ENCODE data around the gene FERMT2. TPM values are rescaled to one million over a fixed set of nuclear protein-coding genes. Genes with fewer than 3 reads are reported as not detected.
"Not testable (repeated sequence)": the region's sequence is repeated elsewhere in the genome, so short reads cannot be mapped to it uniquely, and the experiment has no call there.

The FERMT2 gene
- total RNA-seq, 1 experiment from 2014 or later: 46.0 TPM

DNA sequence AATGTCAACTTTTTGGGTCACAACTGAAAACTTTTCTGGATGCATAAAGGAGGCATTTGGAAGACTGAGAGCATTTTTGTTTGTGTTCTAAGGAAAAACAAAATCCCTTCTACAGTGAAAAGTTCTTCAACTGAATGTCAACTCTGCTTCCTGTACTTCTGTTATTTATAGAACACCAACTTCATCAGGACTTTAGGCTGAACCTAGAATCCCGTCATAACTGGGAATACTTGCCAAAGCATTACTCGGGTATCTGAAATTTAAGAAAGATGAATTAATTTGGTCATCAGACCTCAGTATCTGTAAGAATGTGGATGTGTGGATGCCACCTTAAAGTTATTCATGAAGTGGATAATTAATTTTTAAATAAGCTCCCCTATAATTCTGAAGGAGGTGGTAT lies 73.2 kb downstream of the FERMT2 start:
- in situ Hi-C loops (cut with HindIII; ENCODE audit: low pct_unique_long_range_greater_than_20kb, low sequenced_read_pairs): no loop called here
- DNase-seq (ENCODE audit: low read depth): no peak

DNA sequence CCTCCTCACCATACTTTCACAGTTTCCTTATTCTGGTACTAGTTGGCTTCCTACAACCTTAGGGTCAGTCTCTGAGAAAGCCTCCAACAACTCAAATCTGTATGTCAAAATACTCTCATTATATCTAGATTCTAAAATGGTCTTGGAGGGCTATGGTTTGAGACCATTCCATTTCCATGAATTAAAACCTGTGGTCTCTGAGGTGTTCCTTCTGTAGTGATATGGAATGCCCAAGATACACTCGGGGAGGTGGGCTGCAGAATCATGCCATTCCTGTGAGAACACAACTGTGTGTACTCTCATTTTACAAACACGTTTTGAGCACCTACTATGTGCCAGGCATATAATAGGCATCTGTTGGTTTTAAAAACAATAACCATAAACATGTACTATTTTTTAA lies 74.0 kb downstream of the FERMT2 start:
- DNase-seq (ENCODE audit: low read depth): no peak
- in situ Hi-C loops (cut with HindIII; ENCODE audit: low pct_unique_long_range_greater_than_20kb, low sequenced_read_pairs): no loop called here

GRCh38 chr14:52876311-52876710 lies 74.5 kb downstream of the FERMT2 start:
- in situ Hi-C loops (cut with HindIII; ENCODE audit: low pct_unique_long_range_greater_than_20kb, low sequenced_read_pairs): no loop called here
- DNase-seq (ENCODE audit: low read depth): no peak

DNA sequence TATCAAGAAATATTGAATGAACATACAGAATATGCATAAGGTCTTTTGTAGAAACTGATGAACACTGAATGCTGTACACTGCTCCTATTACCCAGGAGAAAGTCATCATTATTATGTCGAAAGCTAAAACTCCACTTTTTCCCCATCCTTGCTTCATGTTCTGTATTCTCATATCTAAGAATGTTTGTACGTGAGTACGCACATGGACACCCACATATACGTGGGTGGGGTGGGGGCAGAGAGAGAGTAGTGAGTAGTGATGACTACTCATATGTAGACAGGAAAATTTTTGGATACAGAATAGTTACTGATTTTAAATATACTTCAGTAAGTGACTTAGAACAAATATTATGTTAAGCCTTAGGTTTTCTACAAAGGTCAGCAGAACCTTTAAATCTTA lies 75.1 kb downstream of the FERMT2 start:
- no peak for DNase-seq (ENCODE audit: low read depth)
- in situ Hi-C loops (cut with HindIII; ENCODE audit: low pct_unique_long_range_greater_than_20kb, low sequenced_read_pairs): no loop called here

DNA sequence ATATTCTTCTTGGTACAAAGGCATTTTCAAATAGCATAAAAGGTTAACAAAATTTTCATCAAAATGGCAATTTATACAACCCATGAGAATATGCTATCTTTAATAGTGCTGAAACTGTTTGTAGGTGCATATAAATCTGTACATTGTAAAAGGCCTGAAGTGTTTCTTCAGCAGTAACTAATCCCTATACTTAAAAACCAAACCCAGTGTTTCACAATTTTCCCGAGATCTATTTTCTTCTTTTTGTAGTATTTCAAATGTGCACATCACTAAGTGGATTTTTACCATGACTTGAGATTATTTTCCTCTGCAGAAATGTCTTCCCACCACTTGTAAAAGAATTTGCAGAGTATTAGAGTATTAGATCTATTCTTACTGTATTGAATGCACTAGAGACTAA lies 76.5 kb downstream of the FERMT2 start:
- DNase-seq (ENCODE audit: low read depth): no peak
- in situ Hi-C loops (cut with HindIII; ENCODE audit: low pct_unique_long_range_greater_than_20kb, low sequenced_read_pairs): no loop called here

DNA sequence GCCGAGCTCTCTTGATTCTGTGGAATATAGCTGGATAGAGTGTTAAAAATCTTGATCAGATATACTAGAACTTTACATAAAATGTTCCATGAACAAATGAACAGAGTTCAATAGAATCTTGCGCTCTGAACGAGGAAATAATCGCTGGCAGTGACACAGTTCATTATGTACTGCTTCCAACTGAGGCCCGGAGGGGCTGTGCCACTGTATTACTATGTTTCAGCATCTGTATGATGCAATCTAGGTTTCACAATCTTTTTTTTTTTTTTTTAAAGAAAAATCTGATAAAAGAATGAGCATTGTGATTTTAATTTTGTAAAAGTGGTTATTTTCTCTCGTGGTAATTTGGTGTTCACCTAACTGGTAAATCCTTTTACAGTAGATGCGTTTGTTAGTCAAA lies 77.2 kb downstream of the FERMT2 start:
- in situ Hi-C loops (cut with HindIII; ENCODE audit: low pct_unique_long_range_greater_than_20kb, low sequenced_read_pairs): no loop called here
- no peak for DNase-seq (ENCODE audit: low read depth)

GRCh38 chr14:52873065-52873464 lies 77.8 kb downstream of the FERMT2 start:
- in situ Hi-C loops (cut with HindIII; ENCODE audit: low pct_unique_long_range_greater_than_20kb, low sequenced_read_pairs): no loop called here
- no peak for DNase-seq (ENCODE audit: low read depth)

DNA sequence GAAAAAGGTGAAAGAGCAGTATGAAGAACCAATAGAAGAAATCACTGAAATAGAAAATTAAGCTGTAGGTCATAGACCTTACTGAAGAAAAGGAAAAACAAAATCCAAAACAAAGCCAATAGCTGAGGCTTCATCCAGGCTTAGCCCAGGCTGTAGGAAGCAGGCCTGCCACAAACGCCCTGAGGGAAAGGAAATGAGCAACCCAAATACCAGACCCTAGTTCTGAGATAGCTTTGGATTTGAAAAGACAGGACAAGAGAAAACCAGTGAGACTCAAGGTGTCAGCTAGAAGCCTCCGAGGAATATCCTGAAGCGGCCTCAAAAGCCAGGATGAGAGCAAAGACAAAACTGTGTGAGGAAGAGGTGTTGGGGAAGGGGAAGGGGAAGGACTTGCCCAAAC lies 79.2 kb downstream of the FERMT2 start:
- in situ Hi-C loops (cut with HindIII; ENCODE audit: low pct_unique_long_range_greater_than_20kb, low sequenced_read_pairs): no loop called here
- DNase-seq (ENCODE audit: low read depth): no peak

DNA sequence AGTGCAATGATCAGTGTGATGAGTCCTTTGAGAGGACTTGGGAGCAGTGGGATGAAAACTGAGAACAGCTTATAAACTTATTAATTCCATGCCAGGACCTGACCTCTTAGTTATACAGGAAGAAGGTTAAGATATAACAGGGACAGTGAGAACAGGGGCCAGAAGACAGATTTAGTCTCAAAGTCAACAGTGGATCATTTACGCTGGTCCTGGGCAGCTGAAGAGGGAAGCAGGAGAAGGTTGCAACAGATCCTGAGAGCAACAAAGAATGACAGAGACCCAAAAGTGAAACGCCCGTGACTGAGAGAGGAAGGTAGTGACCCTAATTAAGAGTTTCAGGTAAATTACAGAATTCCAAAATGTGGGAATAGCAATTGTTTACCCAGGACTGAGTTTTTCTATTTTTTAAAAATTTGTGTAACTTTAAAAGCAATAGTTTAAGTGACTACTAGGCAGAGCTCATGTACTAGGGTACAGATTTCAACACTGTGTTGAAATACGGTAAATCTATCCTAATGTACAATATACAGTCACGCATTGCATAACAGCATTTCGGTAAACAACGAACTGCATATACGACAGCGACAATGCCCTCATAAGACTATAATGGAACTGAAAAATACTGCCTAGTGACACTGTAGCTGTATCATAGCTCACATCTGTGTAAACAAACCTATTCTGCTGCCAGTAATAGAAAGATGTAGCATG lies 81.8 kb downstream of the FERMT2 start:
- in situ Hi-C loops (cut with HindIII; ENCODE audit: low pct_unique_long_range_greater_than_20kb, low sequenced_read_pairs): no loop called here
- DNase-seq (ENCODE audit: low read depth): no peak

- DNase-seq (ENCODE audit: low read depth); in situ Hi-C loops (cut with HindIII; ENCODE audit: low pct_unique_long_range_greater_than_20kb, low sequenced_read_pairs): not testable (repeated sequence)
These were observed 86.0 kb downstream of the FERMT2 start for GRCh38 chr14:52864893-52865292.

GRCh38 chr14:52863334-52863700 lies 87.5 kb downstream of the FERMT2 start:
- no peak for DNase-seq (ENCODE audit: low read depth)
- in situ Hi-C loops (cut with HindIII; ENCODE audit: low pct_unique_long_range_greater_than_20kb, low sequenced_read_pairs): no loop called here

DNA sequence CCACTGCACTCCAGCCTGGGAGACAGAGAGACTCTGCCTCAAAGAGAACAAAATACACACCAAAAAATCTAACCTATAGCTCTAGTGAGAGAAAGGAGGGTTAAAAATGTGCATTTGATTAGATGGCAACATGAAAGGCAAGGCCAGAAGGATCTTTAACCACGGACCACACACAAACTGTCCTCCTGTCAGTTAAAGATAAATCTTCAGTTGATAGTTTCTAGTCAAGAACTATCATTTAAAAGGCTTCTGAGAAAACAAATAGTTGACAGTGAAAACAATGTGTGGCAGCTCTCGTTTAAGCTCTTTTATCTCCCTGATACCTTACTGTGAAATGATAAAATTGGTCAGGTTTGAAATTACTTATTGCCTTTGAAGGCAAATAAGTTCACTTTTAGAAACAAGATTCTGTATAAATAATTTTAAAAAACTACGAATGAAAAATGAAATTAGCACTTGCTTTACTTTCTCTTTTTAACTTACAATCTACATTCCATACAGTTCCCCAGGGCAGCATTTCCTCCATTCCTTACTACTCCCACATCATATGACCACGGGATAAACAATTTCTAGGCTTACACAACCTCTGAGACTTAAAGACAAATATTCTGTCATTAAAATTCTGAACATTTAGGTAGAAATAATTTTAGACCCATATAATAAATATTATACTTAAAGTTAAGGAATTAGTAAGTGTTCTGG lies 88.1 kb downstream of the FERMT2 start:
- in situ Hi-C loops (cut with HindIII; ENCODE audit: low pct_unique_long_range_greater_than_20kb, low sequenced_read_pairs): no loop called here
- DNase-seq (ENCODE audit: low read depth): no peak

DNA sequence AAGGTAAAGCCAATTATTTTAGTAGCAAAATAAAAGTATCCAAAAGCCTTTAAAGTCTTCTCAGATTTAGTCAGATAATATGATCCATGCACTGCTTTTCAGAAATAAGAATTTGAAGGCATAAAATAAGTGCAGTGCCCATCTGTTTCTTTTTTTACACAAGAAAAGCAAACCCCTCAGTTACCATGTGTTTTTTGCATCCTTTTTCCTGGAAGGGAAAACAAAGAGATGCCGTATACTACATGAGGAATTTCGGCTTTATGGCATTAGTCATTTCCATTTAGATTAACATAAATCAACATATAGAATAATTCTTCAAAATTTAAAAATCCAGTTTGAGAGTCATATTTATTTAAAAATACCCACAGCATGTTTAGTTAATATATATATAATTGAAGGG lies 89.4 kb downstream of the FERMT2 start:
- no peak for DNase-seq (ENCODE audit: low read depth)
- in situ Hi-C loops (cut with HindIII; ENCODE audit: low pct_unique_long_range_greater_than_20kb, low sequenced_read_pairs): no loop called here

GRCh38 chr14:52860910-52861309 lies 89.9 kb downstream of the FERMT2 start:
- in situ Hi-C loops (cut with HindIII; ENCODE audit: low pct_unique_long_range_greater_than_20kb, low sequenced_read_pairs): no loop called here
- DNase-seq (ENCODE audit: low read depth): no peak

DNA sequence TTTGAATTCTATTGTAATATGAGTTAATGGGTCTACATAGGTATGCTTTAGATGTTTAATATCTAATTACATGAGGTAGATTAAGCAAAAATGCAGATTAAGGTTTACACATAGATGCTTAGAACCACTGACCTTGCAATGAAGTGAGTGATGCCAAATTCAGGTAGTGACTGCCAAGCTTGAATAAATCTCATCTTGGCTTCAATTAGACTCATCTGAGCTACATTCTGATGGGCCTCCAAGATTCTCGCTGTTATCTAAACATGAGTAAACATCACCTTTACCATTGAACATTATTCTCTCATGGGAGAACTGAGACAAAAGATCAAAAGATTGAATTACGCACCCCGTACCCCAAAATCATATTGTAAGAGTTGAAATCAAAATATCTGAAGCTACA lies 90.6 kb downstream of the FERMT2 start:
- in situ Hi-C loops (cut with HindIII; ENCODE audit: low pct_unique_long_range_greater_than_20kb, low sequenced_read_pairs): no loop called here
- no peak for DNase-seq (ENCODE audit: low read depth)

- in situ Hi-C loops (cut with HindIII; ENCODE audit: low pct_unique_long_range_greater_than_20kb, low sequenced_read_pairs): no loop called here
- DNase-seq (ENCODE audit: low read depth): no peak
These were observed 94.7 kb downstream of the FERMT2 start for GRCh38 chr14:52856139-52856538.

- in situ Hi-C loops (cut with HindIII; ENCODE audit: low pct_unique_long_range_greater_than_20kb, low sequenced_read_pairs): no loop called here
- DNase-seq (ENCODE audit: low read depth): no peak
These were observed 97.4 kb downstream of the FERMT2 start for GRCh38 chr14:52853522-52853854.

DNA sequence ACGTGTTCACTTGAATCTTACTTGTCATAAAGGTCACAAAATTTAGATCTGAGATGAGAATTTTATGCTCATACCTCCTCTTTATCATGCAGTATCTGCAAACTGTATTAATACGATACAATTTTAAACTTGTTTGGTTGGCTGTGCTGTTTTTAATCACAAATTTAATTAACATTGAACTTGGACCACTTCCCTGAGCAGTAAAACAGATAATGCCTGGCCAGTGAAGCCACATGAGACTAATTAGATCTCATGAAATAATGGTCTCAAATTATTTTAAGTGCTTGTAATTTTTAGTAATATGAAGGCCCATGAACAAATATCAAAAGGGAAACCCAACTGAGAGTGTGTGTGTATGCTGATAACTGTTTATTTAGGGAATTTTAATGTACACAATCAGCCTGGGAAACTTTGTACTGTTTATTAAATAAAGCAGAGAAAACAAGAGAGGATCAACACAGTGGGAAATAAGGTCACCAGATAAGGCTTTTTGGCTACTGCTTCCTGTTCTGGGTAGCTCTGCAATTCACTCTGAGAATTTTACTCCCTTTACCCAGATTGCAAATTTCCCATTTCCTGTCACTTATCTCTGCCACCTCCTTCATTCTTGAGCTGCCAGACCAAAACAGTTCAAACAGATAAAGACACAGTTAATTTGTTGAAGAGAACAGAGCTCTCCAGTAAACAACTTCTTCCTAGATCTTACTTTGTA lies 97.9 kb downstream of the FERMT2 start:
- in situ Hi-C loops (cut with HindIII; ENCODE audit: low pct_unique_long_range_greater_than_20kb, low sequenced_read_pairs): no loop called here

GRCh38 chr14:52850451-52850909 lies 100.4 kb downstream of the FERMT2 start:
- DNase-seq (ENCODE audit: low read depth): no peak
- in situ Hi-C loops (cut with HindIII; ENCODE audit: low pct_unique_long_range_greater_than_20kb, low sequenced_read_pairs): no loop called here

More for the DNA sequence above, 97.9 kb downstream of the FERMT2 start:
- DNase-seq (ENCODE audit: low read depth): no peak
